ENCODE results near the gene ZNF407.

ZNF407 gene

GRCh38 chr18:74980669-74981068 is 383.0 kb downstream of the ZNF407 start:
- H3K27ac ChIP-seq: no peak overlapping the region
- no peak for DNase-seq (ENCODE audit: low spot score)
- no peak for TF ChIP-seq CTCF (conservative IDR thresholded peaks at IDR 0.05; ENCODE audit: low read depth)
- ChIA-PET POLR2A (ENCODE audit: low non-redundant PET) (no interaction called here), CTCF (no interaction called here)

- no peak for DNase-seq (ENCODE audit: low spot score)
- ChIA-PET POLR2A (ENCODE audit: low non-redundant PET) (no interaction called here), CTCF (interaction anchor here (0.7 kb wide), 1 partner anchor 1974 kb away, joined by 3 read pairs; no protein-coding TSS in a partner anchor)
- no peak overlapping the region for H3K27ac ChIP-seq
- TF ChIP-seq CTCF (conservative IDR thresholded peaks at IDR 0.05; ENCODE audit: low read depth): no peak
Measured at GRCh38 chr18:74981476-74981875, 383.8 kb downstream of the ZNF407 start.

- POLR2A ChIA-PET (ENCODE audit: low non-redundant PET): no interaction called here
- CTCF ChIA-PET: no interaction called here
- no peak overlapping the region for H3K27ac ChIP-seq
- DNase-seq (ENCODE audit: low spot score): no peak
- TF ChIP-seq CTCF (conservative IDR thresholded peaks at IDR 0.05; ENCODE audit: low read depth): no peak
Measured at GRCh38 chr18:74982946-74983635, 385.4 kb downstream of the ZNF407 start.

- no peak for DNase-seq (ENCODE audit: low spot score)
- H3K27ac ChIP-seq: no peak overlapping the region
- CTCF ChIA-PET: no interaction called here
- no peak for TF ChIP-seq CTCF (conservative IDR thresholded peaks at IDR 0.05; ENCODE audit: low read depth)
- POLR2A ChIA-PET (ENCODE audit: low non-redundant PET): no interaction called here
Measured at GRCh38 chr18:74989134-74989533, 391.5 kb downstream of the ZNF407 start.

- CTCF ChIA-PET: no interaction called here
- POLR2A ChIA-PET (ENCODE audit: low non-redundant PET): no interaction called here
- no peak for TF ChIP-seq CTCF (conservative IDR thresholded peaks at IDR 0.05; ENCODE audit: low read depth)
- H3K27ac ChIP-seq: no peak overlapping the region
- DNase-seq (ENCODE audit: low spot score): no peak
Measured at GRCh38 chr18:74990563-74991081, 393.0 kb downstream of the ZNF407 start.

GRCh38 chr18:74994502-74995418 is 397.1 kb downstream of the ZNF407 start:
- ChIA-PET CTCF (no interaction called here), POLR2A (ENCODE audit: low non-redundant PET) (no interaction called here)
- TF ChIP-seq CTCF (conservative IDR thresholded peaks at IDR 0.05; ENCODE audit: low read depth): no peak
- peak overlapping the region; percentile 43 for H3K27ac ChIP-seq
- DNase-seq (ENCODE audit: low spot score): peak; percentile 49
